Activated naive CD8-positive, alpha-beta T cell treated with anti-CD3 and anti-CD28 coated beads, Interleukin-2, amount 10 ng/mL, durations not matched to agents 7 days and 5 days (primary cell): Measurements from ENCODE around the gene MAGEB1. TPM values are rescaled to one million over a fixed set of nuclear protein-coding genes. Genes with fewer than 3 reads are reported as not detected.

ENCODE experiments used
- ATAC-seq: fragments of 150-1000 bp; cut with Tn5 transposase; one replicate; pipeline ENCODE4 v1.10.0; 2021; ENCODE audit warnings: low read depth, moderate library complexity
- POLR2A ChIA-PET: fragments of 350-600 bp; sonication (Branson Sonifier 250); formaldehyde crosslinking; loops from one replicate; lab custom pipeline; 2021; ENCODE audit warnings: antibody characterized with exemption; lab: Charles Lee
- DNase-seq: peaks from one replicate; pipeline ENCODE4 v3.0.0; 2021
- H3K27ac Mint-ChIP-seq: one replicate; pipeline ENCODE4 v1.8.0; 2022; ENCODE audit warnings: mild to moderate bottlenecking, mixed read lengths
- H3K27me3 Mint-ChIP-seq: one replicate; pipeline ENCODE4 v1.8.0; 2022; ENCODE audit warnings: mild to moderate bottlenecking, moderate library complexity, mixed read lengths
- H3K36me3 Mint-ChIP-seq: one replicate; pipeline ENCODE4 v1.8.0; 2021; ENCODE audit warnings: mild to moderate bottlenecking, mixed read lengths
- H3K4me1 Mint-ChIP-seq: one replicate; pipeline ENCODE4 v1.8.0; 2021; ENCODE audit warnings: mixed read lengths
- H3K4me3 Mint-ChIP-seq: one replicate; pipeline ENCODE4 v1.8.0; 2022; ENCODE audit warnings: mild to moderate bottlenecking, moderate library complexity, mixed read lengths
- H3K9me3 Mint-ChIP-seq: one replicate; pipeline ENCODE4 v1.8.0; 2021; ENCODE audit warnings: mixed read lengths
- total RNA-seq, 2 experiments: library from RNA; stranded (reverse); gene quantifications; one replicate each; pipeline ENCODE4 v1.2.3, GENCODE V29; 2021

Gene MAGEB1
- total RNA-seq, 2 experiments from 2014 or later = not detected

- H3K4me1 Mint-ChIP-seq = no peaks in the 10 kb centered on the region
- DNase-seq = no peak
- no peaks in the 10 kb centered on the region for H3K36me3 Mint-ChIP-seq
- H3K9me3 Mint-ChIP-seq = no peaks in the 10 kb centered on the region
- ATAC-seq = no peak
- H3K4me3 Mint-ChIP-seq = no peak overlapping the region
- peaks cover 3% of the 10 kb centered on the region for H3K27me3 Mint-ChIP-seq
- H3K27ac Mint-ChIP-seq = no peak overlapping the region
- POLR2A ChIA-PET = no interaction called here
These were observed 14.1 kb downstream of the MAGEB1 start for GRCh38 chrX:30261012-30261411.

- DNase-seq = no peak
- H3K4me1 Mint-ChIP-seq = no peaks in the 10 kb centered on the region
- no peaks in the 10 kb centered on the region for H3K9me3 Mint-ChIP-seq
- no peaks in the 10 kb centered on the region for H3K27me3 Mint-ChIP-seq
- POLR2A ChIA-PET = no interaction called here
- no peaks in the 10 kb centered on the region for H3K36me3 Mint-ChIP-seq
- H3K4me3 Mint-ChIP-seq = no peak overlapping the region
- H3K27ac Mint-ChIP-seq = no peak overlapping the region
- no peak for ATAC-seq
These were observed 15.8 kb downstream of the MAGEB1 start for GRCh38 chrX:30262763-30263162.

GRCh38 chrX:30270639-30271038 is 23.7 kb downstream of the MAGEB1 start:
- Mint-ChIP-seq H3K36me3 (no peaks in the 10 kb centered on the region), H3K4me1 (no peaks in the 10 kb centered on the region), H3K27me3 (no peaks in the 10 kb centered on the region), H3K9me3 (no peaks in the 10 kb centered on the region), H3K4me3 (no peak overlapping the region), H3K27ac (no peak overlapping the region)
- POLR2A ChIA-PET = no interaction called here
- no peak for ATAC-seq
- DNase-seq = no peak

- no peak overlapping the region for H3K4me3 Mint-ChIP-seq
- no peak for DNase-seq
- no peaks in the 10 kb centered on the region for H3K9me3 Mint-ChIP-seq
- POLR2A ChIA-PET = no interaction called here
- no peaks in the 10 kb centered on the region for H3K36me3 Mint-ChIP-seq
- no peaks in the 10 kb centered on the region for H3K4me1 Mint-ChIP-seq
- H3K27ac Mint-ChIP-seq = no peak overlapping the region
- H3K27me3 Mint-ChIP-seq = no peaks in the 10 kb centered on the region
- ATAC-seq = no peak
These were observed 28.6 kb downstream of the MAGEB1 start for GRCh38 chrX:30275498-30275897.

- POLR2A ChIA-PET = no interaction called here
- Mint-ChIP-seq H3K27me3 (no peaks in the 10 kb centered on the region), H3K27ac (no peak overlapping the region), H3K36me3 (no peaks in the 10 kb centered on the region), H3K4me3 (no peak overlapping the region), H3K9me3 (no peaks in the 10 kb centered on the region), H3K4me1 (no peaks in the 10 kb centered on the region)
- no peak for DNase-seq
- ATAC-seq = no peak
These were observed 31.4 kb downstream of the MAGEB1 start for GRCh38 chrX:30278365-30278764.

GRCh38 chrX:30280428-30280827 is 33.5 kb downstream of the MAGEB1 start:
- H3K4me3 Mint-ChIP-seq = no peak overlapping the region
- H3K27ac Mint-ChIP-seq = no peak overlapping the region
- POLR2A ChIA-PET = no interaction called here
- H3K4me1 Mint-ChIP-seq = peaks cover 1% of the 10 kb centered on the region
- H3K27me3 Mint-ChIP-seq = no peaks in the 10 kb centered on the region
- no peak for ATAC-seq
- DNase-seq = no peak
- H3K36me3 Mint-ChIP-seq = no peaks in the 10 kb centered on the region
- H3K9me3 Mint-ChIP-seq = no peaks in the 10 kb centered on the region

GRCh38 chrX:30282527-30282926 is 35.6 kb downstream of the MAGEB1 start:
- Mint-ChIP-seq H3K27me3 (no peaks in the 10 kb centered on the region), H3K4me1 (peaks cover 1% of the 10 kb centered on the region), H3K9me3 (no peaks in the 10 kb centered on the region), H3K36me3 (no peaks in the 10 kb centered on the region), H3K27ac (no peak overlapping the region), H3K4me3 (no peak overlapping the region)
- POLR2A ChIA-PET = no interaction called here
- ATAC-seq = no peak
- DNase-seq = no peak

- ATAC-seq (no peak), DNase-seq (no peak)
- Mint-ChIP-seq H3K9me3 (no peaks in the 10 kb centered on the region), H3K36me3 (no peaks in the 10 kb centered on the region), H3K27me3 (no peaks in the 10 kb centered on the region), H3K4me3 (no peak overlapping the region), H3K4me1 (peaks cover 1% of the 10 kb centered on the region), H3K27ac (no peak overlapping the region)
- POLR2A ChIA-PET = no interaction called here
These were observed 36.7 kb downstream of the MAGEB1 start for GRCh38 chrX:30283456-30284200.

GRCh38 chrX:30296408-30297254 is 49.7 kb downstream of the MAGEB1 start:
- POLR2A ChIA-PET = no interaction called here
- Mint-ChIP-seq H3K36me3 (no peaks in the 10 kb centered on the region), H3K9me3 (no peaks in the 10 kb centered on the region), H3K27ac (no peak overlapping the region), H3K4me3 (no peak overlapping the region), H3K27me3 (no peaks in the 10 kb centered on the region), H3K4me1 (no peaks in the 10 kb centered on the region)
- DNase-seq (no peak), ATAC-seq (no peak)

GRCh38 chrX:30301208-30301607 is 54.3 kb downstream of the MAGEB1 start:
- no peak overlapping the region for H3K27ac Mint-ChIP-seq
- no peaks in the 10 kb centered on the region for H3K36me3 Mint-ChIP-seq
- ATAC-seq (no peak), DNase-seq (no peak)
- no peaks in the 10 kb centered on the region for H3K9me3 Mint-ChIP-seq
- no peaks in the 10 kb centered on the region for H3K4me1 Mint-ChIP-seq
- H3K4me3 Mint-ChIP-seq = no peak overlapping the region
- POLR2A ChIA-PET = no interaction called here
- peaks cover 3% of the 10 kb centered on the region for H3K27me3 Mint-ChIP-seq

Other genes with a start within 250 kb of the MAGEB1 start
- not detected for gene MAGEB2, start 31.6 kb upstream of the MAGEB1 start, total RNA-seq
- not detected for gene MAGEB3, start 16.5 kb upstream of the MAGEB1 start, total RNA-seq
- not detected for gene MAGEB4, start 5.1 kb upstream of the MAGEB1 start, total RNA-seq
- gene NR0B1, start 62.2 kb downstream of the MAGEB1 start, total RNA-seq = not detected